Left hindlimb (tissue), 1 donor: ENCODE measurements around the gene ZNF789.
"Not testable (repeated sequence)": the region's sequence is repeated elsewhere in the genome, so short reads cannot be mapped to it uniquely, and the experiment has no call there.

ENCODE experiments used
- DNase-seq: peaks from one replicate; pipeline ENCODE4 v3.0.0-alpha.2; 2018

The ZNF789 gene

DNA sequence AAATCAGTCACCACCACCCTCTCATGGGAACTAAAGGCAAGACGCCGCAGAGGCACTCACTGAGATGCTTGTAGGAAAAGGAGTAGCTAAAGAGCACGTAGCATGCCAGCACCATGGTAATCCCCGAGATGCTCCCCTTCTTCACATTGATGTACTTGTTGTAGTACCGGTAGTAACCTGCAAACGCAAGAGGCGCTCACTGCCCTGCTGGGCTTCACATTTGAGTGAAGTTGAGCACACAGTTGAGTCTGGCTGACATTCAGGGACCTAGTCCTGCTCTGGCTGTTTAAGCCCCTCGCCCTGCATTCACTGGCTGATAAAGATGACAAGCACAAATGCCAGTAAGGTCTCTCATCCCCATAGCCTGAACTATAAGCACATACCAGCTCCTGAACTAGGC, 13.6 kb upstream of the ZNF789 start:
- DNase-seq = no peak

DNA sequence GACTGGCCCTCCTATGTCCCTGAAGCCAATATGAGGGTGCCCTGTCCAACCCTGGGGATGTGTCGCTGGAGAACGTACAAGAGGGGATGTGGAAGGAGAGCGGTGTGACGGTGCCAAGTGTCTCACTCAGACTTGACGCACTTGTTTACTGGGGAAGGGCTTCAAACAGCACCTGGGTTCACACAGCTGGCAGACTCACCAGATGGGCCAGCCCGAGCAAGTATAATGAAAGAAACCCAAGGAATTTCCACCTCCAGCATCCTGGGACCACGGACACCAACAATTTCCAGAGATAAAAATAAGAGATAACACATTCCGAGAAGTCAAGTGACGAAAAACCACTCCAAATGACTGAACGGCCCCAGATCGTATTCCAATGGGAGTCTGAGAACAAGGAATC, 12.0 kb upstream of the ZNF789 start:
- no peak for DNase-seq

DNA sequence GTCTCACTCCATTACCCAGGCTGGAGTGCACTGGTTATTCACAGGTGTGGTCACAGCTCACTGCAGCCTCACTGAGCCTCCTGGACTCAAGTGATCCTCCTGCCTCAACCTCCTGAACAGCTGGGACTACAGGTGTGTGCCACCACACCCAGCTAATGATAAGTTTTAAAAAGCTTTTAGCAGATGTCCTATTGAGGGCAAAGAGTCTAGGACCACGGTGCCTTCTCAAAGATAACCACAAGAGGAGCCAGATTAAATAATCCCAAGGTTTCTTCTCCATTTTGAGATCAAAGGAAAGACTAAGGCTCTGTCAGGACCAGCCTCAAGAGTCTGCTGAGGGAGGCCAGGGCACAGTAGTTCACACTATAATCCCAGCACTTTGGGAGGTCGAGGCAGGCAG, 11.5 kb upstream of the ZNF789 start:
- no peak for DNase-seq

DNA sequence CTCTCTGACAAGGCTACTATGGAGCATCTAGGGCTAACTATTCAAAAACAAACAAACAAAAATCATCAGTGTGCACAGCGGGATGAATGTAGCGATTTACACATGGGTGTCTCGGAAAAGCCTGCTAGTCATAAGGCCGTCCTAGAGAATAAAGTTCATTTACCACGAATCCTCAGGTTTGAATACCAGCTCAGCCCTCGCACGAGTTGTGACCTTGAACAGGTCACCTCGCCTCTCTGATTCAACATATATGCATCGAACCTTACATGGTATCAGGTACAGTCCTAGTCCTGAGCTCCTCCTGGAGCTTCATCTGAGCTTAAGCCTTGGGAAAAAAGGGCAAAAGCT, 7.3 kb upstream of the ZNF789 start:
- DNase-seq = no peak

DNA sequence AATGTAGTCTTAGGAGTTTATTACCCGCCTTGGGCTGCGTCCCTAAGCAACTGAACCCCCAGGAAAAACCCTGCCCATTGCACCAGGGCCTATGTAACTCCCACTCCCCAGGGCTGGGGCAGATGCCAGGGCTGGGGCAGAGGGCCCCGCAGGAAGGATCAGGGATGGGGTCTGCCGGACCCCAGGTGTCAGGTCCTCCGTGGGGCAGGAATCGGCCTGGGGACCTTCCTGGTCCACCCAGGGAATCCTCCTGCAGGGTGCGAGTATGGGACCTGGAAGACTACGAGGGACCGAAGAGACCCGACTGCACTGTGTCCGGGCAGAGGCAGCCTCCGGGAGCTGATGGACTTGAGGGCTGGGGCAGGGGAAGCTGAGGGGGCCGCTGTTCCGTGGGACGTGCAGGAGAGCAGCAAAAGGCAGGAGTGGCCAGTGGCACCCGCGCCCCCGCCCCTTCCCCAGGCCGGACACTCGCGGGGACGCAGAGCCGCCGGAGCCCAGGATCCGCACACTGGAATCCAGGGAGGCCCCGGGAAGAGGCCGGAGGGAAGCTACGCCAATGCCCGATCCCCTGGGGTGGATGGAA, 4.3 kb upstream of the ZNF789 start:
- no peak for DNase-seq

DNA sequence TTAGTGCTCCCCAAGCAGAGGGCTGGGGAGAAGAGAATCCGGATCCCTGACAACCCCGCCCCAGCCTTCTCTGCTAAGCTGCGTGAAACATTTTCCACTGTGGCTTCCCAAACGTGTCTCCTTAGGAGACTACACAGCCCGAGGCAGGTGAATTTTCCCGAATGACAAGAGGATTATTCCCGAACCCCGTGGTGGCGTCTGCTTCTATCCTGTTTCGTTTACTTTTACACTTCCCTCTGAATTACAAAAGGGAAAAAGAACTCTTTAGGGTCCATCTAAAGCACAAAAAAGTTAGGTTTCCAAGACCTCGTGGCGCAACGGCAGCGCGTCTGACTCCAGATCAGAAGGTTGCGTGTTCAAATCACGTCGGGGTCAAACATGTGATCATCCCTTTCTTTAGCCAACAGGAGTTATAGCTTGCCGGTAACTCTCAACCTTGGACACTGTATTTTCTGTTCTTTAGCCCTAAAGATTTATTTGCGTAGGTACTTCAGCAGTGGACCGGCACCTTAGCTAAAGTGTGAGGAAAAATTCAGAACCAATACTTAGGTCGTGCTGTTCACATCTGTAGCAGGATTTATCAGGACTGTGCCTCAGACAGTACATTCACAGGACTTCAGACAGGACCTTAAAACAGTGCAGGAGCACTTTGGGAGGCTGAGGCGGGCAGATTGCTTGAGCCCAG, 3.2 kb upstream of the ZNF789 start:
- DNase-seq = no peak

DNA sequence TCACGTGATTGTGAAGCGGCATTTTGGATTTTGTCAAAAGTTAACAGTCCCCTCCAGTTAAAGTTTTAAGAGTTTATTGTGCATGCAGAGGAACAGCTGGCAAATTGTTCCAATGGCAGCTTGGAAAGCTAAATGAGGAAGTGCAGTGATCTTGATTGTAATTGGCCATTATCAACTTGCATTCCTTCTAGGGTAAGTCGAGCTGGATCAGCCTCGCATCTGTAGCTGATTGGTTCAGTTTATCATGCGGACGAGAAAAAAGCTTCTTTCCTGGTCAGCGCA, 566 bp downstream of the ZNF789 start:
- no peak for DNase-seq

DNA sequence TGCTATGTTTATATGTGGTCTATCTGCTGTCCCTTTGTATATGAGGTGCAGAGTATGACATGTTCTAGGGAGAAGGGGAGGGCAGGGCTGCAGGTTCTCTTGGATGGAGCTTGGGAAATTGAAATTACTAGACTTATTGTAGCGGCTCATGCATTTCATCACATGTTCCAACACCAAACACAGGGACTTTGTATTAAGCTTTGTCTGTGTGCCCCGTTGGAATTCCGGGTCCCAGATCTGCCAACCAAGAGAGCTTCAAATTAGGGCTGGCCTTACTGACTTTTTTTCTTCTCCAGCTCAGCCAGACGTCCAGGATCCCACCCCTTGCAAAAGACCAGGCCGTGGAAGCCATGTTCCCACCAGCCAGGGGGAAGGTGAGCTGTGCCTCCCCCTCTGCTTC, 3.4 kb downstream of the ZNF789 start:
- no peak for DNase-seq

DNA sequence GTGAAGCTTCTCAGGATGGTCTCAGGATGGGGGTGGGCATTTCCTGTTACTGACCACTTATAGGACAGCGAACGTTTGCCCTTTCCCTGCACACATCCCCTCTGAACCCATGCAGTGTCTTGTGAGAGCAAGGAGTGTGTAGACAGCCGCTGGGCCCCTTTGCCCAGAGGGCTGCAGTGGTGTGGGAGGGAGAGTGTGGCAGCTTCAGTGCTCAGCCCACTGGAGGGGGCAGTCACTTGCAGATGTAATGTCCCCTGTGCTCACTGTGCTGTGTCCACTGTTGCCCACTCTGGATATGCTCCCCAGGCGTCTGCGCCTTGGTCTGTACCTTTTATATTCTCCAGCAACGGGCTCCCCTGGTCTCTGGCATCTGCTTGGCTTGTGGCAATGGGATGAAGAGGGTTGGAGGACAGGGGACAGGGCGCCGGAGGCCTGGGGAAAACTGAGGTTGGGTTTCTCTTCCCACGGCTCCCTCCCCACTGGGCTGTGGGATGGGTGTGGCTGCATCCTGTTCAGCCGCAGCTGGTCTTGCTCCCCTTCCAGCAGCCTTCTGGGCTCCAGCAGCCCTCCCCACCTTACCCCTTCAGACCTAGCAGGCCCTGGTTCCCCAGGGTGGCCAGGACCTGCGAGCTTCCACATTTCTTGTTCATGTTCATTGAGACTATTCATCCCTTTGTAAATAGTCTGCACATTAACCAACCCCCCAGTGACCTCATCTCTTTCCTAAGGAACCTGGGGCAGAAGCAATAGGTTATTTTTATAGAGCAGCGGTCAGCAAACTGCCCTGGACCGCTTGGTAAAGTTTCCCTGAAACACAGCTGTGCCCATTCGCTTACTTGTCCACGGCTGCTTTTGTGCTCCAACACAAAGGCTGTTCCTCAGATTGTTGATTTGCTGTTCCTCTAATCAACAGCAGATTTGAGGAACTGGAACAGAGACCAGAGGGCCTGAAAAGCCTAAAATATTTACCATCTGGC, 6.1 kb downstream of the ZNF789 start:
- DNase-seq = no peak

DNA sequence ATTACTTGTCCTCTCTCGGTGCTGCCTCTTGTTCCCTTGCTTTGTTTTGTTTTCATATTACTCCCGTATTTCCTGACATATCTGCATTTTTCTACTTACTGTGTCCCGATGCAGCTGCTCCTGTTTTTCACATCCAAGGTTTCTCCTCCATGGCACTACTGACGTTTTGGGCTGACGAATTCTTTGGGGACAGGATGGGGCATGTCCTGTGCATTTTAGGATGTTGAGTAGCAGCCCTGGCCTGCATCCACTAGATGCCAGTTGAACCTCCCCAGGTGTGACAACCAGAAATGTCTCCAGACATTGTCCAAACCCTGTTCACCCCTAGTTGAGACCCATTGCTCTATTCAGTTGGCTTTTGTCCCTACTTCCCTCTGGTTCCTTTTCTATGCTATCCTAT, 12.4 kb downstream of the ZNF789 start:
- no peak for DNase-seq

DNA sequence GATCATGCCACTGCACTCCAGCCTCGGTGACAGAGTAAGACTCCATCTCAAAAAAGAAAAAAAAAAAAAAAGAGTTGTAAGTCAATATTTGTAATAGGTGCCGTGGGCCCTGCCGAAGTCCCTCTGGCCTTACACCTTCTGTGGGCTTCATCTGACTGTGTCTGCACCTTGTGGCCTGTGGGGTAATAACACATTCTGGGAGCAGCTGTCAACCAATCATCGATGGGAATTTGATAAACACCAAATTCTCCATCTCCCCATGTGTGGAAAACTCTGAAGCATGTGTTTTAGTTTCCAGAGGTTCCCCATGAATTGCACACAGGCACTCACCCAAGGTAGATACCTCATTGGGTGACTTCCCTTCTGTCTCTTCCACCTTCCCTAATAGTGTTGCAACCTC, 16.5 kb downstream of the ZNF789 start:
- DNase-seq = no peak

DNA sequence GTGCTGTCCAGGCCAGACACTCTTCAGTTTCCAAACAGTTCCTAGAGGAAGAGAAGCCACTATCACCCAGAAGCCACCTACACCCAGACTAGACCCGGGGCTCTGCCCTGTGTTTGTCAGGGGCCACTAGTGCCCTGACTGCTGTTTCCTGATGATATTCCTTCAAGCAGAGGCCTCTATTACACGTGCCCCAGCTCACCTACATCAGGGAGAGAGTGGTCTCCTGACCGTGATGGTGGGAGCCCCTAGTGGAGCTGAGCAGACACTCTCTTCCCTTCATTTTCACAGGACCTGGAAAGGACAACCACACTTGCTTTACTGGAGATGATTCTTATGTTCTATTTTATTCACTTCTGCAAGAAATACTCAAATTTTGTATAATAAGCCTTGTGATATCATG, 18.2 kb downstream of the ZNF789 start:
- no peak for DNase-seq

DNA sequence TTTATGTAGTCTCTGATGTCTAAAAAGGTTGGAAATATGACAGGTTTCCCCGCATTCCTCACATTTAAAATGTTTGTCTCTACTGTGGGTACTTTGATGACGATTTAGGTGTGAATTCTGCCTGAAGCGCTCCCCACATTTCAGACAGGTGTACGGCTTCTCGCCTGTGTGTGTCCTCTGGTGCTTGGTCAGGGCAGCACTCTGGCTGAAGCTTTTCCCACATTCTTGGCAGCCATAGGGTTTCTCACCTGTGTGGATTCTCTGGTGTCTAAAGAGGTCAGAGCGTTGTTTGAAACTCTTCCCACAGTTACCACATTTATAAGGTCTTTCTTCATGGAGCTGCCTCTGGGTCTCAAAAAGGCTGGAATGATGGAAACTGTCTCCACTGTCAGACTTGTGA, 21.1 kb downstream of the ZNF789 start:
- DNase-seq = no peak

DNA sequence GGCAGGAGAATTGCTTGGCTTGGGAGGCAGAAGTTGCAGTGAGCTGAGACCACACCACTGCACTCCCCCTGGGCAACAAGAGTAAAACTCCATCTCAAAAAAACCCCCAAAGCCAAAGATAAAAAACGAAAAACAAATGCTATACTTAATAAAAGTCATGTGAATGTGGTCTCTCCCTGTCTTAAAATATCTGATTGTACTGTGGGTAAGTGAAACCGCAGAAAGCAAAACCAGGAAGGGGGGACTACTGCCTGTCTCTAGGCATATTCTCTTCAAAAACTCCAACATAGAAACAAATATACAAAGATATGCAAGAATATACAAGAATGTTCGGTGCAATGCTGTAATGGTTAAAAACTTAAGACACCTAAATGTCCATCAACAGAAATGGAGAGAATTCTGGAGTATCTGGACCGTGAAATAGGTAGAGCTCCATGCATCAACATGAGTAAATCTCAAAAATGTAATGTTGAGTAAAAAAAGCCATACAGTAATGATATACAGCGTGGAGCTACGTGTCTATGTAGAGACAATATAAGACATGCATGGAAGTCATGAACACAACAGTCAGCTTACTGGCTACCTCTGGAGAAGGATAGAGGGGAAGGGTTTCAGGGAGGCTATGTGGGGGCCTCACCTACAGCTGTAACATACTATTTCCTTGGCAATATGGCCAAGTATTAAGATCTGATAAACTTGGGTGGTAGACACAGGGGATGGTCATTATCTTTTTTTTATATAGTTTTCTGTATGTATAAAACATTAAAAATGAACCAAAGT, 25.3 kb downstream of the ZNF789 start:
- DNase-seq = no peak

DNA sequence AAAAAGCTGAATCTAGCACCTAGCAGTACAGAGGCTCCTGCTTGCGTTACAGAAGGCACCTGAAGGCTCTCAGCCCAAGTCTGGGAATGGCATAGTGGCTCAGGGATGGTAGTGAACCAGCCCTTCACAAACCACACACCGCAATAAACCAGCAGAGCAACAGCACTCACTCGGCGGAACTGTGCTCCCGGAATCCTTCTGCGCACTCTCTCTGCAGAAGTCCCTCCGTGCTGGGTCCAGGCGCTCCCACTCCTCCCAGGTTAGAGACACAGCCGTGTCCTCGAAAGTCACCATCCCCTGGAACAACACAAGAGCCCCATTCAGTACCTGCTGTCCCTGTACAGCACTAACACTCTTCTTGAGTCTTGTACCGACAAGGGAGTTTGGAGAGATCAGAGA, 25.9 kb downstream of the ZNF789 start:
- DNase-seq = no peak

DNA sequence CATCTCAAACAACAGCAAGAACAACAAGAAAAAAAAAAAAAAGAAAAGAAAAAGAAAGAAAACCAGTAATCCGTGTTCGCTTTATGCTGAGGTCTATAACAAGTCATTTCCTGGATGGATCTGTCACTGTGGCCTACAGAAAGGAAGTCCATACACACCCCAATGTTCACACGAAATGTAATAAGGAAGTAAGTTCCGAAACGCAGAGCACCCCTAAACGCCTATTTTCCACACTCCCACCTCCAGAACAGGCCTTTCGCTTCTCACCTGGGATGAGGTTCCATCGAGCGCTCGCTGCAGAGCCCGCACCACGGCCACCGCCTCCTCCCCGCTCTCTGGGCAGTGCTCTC, 26.7 kb downstream of the ZNF789 start:
- no peak for DNase-seq

DNA sequence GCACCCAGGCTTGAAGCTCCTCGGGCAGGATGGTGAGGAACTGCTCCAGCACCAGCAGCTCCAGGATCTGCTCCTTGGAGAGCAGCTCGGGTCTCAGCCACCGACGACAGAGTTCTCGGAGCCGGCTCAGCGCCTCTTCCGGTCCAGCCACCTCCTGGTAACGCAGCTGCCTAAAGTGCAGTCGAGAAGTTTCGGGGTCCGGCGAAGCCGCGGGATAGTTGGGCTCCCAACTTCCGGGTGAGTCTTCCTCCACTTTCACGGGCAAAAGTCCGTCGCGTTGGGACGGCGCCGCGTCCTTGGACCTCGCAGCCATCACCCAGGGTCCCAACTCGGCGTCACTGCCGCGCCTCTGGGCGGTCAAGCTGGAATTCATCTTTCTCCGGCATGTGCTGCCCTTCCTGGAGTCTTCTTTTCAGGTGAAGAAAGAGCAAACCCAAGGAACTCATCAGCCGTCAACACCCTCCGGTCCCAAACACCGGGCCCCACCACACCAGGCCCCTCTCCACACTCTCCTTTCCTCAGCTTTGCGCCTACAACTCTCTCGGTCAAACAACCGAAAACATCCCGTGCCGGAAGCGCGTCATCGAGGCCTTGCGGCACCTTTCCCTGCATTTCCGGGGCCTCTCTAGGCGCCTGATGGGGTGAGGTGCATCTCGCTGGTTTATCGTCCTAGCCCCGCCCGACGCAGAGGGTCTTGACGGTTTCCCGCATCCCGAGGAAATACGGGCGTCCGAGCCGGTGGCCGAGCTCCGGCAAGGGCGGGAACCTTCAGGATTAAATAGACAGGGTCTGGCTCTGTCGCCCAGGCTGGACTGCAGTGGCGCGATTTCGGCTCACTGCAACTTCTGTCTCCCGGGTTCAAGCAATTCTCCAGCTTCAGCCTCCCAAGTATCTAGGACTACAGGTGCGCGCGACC, 27.3 kb downstream of the ZNF789 start, which contains the start of gene ZNF394:
Gene ZNF394 (minus strand): TSS at position 561 of the 916 bp plus-strand sequence. CDS start 188 bp downstream, at position 373.
- DNase-seq = peak; percentile 93

DNA sequence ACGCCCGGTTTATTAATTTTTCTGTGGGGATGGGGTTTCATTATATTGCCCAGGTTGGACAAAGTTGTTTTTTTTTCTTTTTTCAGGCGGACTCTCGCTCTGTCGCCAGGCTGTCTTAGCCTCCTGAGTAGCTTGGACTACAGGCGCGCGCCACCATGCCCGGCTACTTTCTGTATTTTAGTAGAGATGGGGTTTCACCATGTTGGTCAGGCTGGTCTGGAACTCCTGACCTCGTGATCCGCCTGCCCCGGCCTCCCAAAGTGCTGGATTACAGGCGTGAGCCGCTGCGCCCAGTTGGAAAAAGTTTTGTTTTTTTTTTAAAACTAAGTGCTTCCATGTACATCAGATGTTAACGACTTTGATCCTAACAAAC, 27.9 kb downstream of the ZNF789 start:
- no peak for DNase-seq

DNA sequence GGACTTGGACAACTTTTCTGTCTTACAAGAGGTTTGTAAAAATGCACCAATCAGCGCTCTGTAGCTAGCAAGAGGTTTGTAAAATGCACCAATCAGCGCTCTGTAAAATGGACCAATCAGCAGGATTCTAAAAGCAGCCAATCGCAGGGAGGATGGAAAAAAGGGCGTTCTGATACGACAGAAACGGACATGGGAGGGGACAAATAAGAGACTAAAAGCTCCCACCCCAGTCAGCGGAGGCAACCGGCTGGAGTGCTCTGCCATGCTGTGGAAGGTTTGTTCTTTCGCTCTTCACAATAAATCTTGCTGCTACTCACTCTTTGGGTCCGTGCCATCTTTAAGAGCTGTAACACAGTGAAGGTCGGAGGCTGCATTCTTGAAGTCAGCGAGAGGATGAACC, 28.5 kb downstream of the ZNF789 start:
- not testable (repeated sequence) for DNase-seq

DNA sequence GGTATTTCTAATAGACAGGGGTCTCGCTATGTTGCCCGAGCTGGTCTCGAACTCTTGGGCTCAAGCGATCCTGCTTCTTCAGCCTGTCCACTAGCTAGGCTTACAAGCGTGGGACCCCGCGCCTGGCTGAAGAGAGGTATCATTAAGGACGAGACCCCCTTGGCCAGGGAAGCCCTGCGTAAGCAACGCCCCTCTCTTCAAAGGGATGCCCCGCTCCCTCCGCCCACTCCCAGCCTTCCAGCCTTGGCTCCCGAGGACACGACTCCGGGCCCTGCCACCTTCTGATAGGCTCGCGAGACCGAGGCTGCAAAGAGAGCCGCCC, 31.6 kb downstream of the ZNF789 start:
- DNase-seq = no peak

DNA sequence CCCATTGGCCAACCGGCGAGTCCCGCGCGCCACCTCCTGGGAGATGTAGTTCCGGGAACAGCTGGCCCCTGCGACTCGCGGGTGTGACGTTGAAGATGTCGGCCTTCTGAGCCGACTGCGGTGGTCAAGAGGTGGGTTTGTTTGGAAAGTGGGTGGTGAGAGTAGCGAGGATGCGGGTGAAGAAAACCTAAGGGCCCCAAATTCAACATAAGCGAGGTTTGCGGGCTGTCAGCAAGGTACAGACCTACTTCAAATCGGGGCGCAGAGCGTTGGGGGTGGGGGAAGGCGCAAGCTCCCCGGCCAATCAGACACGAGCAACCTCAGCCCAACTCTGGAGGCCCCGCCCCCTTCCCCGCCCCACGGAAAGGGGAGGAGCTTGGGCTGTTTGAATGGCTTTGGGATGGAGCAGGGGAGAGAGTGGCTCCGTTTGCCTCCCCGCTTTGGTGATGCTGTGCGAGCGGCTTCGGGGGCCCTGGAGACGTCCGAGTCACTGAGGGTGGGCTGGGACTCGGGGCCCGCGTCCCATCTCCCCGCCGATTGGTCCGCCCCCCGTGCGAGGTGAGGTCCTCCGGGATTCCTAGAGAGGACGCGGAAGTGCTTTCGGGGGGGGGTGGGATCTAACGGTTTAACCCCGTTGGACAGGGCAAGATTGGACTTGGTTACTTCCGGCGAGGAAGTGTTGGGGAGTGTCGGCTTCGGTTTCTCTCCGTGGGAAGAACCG, 32.1 kb downstream of the ZNF789 start, which contains the start of gene ZKSCAN5:
Gene ZKSCAN5 (plus strand): TSS at position 60 of the 721 bp plus-strand sequence. CDS start 1,383 bp downstream, outside the sequence.
- peak; percentile 99 for DNase-seq

DNA sequence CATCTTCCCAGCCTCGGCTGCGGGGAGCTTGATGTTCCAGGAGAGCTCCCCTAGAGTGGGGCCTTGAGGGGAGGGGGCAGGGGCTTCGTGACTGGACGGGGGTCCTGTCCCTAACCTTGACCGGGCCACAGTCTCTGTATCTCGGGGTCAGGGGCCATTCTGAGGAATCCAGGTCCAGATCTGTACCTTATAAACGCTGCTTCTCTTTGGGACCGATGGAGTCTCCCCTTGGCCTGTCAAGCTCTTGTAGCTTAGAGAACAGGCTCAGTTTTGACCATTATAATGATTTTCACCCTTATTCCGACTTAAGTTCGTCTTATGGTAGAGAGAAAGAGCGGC, 32.6 kb downstream of the ZNF789 start:
- DNase-seq = no peak
